Activated T-helper 1 cell treated with anti-CD3 and anti-CD28 coated beads, Interleukin-12 subunit alpha, Interleukin-12 subunit beta, Interleukin-2, Interleukin-4 antibody, amounts not matched to agents 30 ng/mL and 10 ng/mL and 1 ng/mL, durations not matched to agents 14 hours and 24 hours and 36 hours (primary cell): ENCODE measurements around the gene ULK4. TPM values are rescaled to one million over a fixed set of nuclear protein-coding genes. Genes with fewer than 3 reads are reported as not detected.
"Not testable (repeated sequence)": the region's sequence is repeated elsewhere in the genome, so short reads cannot be mapped to it uniquely, and the experiment has no call there.

Experiments used
- DNase-seq: peaks from one replicate; pipeline ENCODE4 v3.0.0; 2021; ENCODE audit warnings: low spot score
- H3K27ac Mint-ChIP-seq: one replicate; pipeline ENCODE4 v1.8.0; 2021; ENCODE audit warnings: mild to moderate bottlenecking, mixed read lengths
- H3K27me3 Mint-ChIP-seq: one replicate; pipeline ENCODE4 v1.8.0; 2022; ENCODE audit warnings: mild to moderate bottlenecking, moderate library complexity, mixed read lengths; ENCODE audit not compliant: insufficient read depth
- H3K36me3 Mint-ChIP-seq: one replicate; pipeline ENCODE4 v1.8.0; 2021; ENCODE audit warnings: low read depth, mixed read lengths
- H3K4me1 Mint-ChIP-seq: one replicate; pipeline ENCODE4 v1.8.0; 2021; ENCODE audit warnings: low read depth, mixed read lengths
- H3K4me3 Mint-ChIP-seq: one replicate; pipeline ENCODE4 v1.8.0; 2021; ENCODE audit warnings: mild to moderate bottlenecking, moderate library complexity, mixed read lengths
- H3K9me3 Mint-ChIP-seq: one replicate; pipeline ENCODE4 v1.8.0; 2021; ENCODE audit warnings: mixed read lengths
- intact Hi-C: fragments of 100-400 bp; cut with micrococcal nuclease; formaldehyde crosslinking; loops from one replicate; pipeline ENCODE4 v1.15.1; 2024
- total RNA-seq: library from RNA; stranded (reverse); gene quantifications from 2 replicates; pipeline ENCODE4 v1.2.3, GENCODE V29; 2022

ULK4 gene
- total RNA-seq, 1 donor from 2014 or later, result 7.3 TPM

- H3K4me3 Mint-ChIP-seq, result no peak overlapping the region
- no peaks in the 10 kb centered on the region for H3K27me3 Mint-ChIP-seq
- no peak overlapping the region for H3K27ac Mint-ChIP-seq
- DNase-seq, result no peak
- H3K4me1 Mint-ChIP-seq, result no peaks in the 10 kb centered on the region
- no peaks in the 10 kb centered on the region for H3K36me3 Mint-ChIP-seq
- peaks cover 6% of the 10 kb centered on the region for H3K9me3 Mint-ChIP-seq
- intact Hi-C loops, result no loop called here
Observed at GRCh38 chr3:41448396-41448795, 513.5 kb downstream of the ULK4 start.

- H3K9me3 Mint-ChIP-seq, result peaks cover 4% of the 10 kb centered on the region
- H3K4me1 Mint-ChIP-seq, result no peaks in the 10 kb centered on the region
- no peak overlapping the region for H3K4me3 Mint-ChIP-seq
- no peaks in the 10 kb centered on the region for H3K36me3 Mint-ChIP-seq
- no peak for DNase-seq
- no peaks in the 10 kb centered on the region for H3K27me3 Mint-ChIP-seq
- H3K27ac Mint-ChIP-seq, result no peak overlapping the region
- intact Hi-C loops, result no loop called here
Observed at GRCh38 chr3:41447701-41448100, 514.2 kb downstream of the ULK4 start.

GRCh38 chr3:41446316-41446715 lies 515.6 kb downstream of the ULK4 start:
- H3K27me3 Mint-ChIP-seq, DNase-seq, H3K36me3 Mint-ChIP-seq, H3K9me3 Mint-ChIP-seq, intact Hi-C loops, H3K4me1 Mint-ChIP-seq, H3K4me3 Mint-ChIP-seq, H3K27ac Mint-ChIP-seq: not testable (repeated sequence)

GRCh38 chr3:41441568-41441967 lies 520.3 kb downstream of the ULK4 start:
- H3K9me3 Mint-ChIP-seq, result no peaks in the 10 kb centered on the region
- H3K4me3 Mint-ChIP-seq, result no peak overlapping the region
- intact Hi-C loops, result no loop called here
- no peaks in the 10 kb centered on the region for H3K27me3 Mint-ChIP-seq
- H3K27ac Mint-ChIP-seq, result no peak overlapping the region
- no peaks in the 10 kb centered on the region for H3K36me3 Mint-ChIP-seq
- no peaks in the 10 kb centered on the region for H3K4me1 Mint-ChIP-seq
- DNase-seq, result no peak

GRCh38 chr3:41441139-41441538 lies 520.8 kb downstream of the ULK4 start:
- H3K27ac Mint-ChIP-seq, result no peak overlapping the region
- no peaks in the 10 kb centered on the region for H3K4me1 Mint-ChIP-seq
- no peaks in the 10 kb centered on the region for H3K36me3 Mint-ChIP-seq
- no peaks in the 10 kb centered on the region for H3K9me3 Mint-ChIP-seq
- no peak overlapping the region for H3K4me3 Mint-ChIP-seq
- DNase-seq, result no peak
- H3K27me3 Mint-ChIP-seq, result no peaks in the 10 kb centered on the region
- intact Hi-C loops, result no loop called here

DNA sequence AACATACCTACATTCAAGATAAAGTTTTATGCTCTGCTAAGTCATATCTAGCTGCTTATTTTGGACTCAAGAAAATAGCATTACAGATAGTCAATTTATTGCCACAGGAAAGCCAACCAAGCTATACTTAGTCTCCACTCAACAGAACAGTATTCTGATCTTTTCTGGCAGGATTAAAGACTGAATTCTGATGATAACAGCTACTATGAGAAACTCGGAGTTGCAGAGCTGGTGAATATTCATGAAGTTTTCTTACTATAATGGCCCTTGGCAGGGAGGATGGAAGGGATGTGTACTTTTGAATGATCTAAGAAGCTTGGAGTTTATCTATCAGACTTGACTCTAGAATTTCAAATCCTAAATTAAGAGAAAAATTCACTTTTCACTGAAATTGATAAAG lies 524.9 kb downstream of the ULK4 start:
- DNase-seq, result no peak
- intact Hi-C loops, result no loop called here
- Mint-ChIP-seq H3K4me3 (no peak overlapping the region), H3K27me3 (no peaks in the 10 kb centered on the region), H3K27ac (no peak overlapping the region), H3K4me1 (no peaks in the 10 kb centered on the region), H3K36me3 (no peaks in the 10 kb centered on the region), H3K9me3 (no peaks in the 10 kb centered on the region)

DNA sequence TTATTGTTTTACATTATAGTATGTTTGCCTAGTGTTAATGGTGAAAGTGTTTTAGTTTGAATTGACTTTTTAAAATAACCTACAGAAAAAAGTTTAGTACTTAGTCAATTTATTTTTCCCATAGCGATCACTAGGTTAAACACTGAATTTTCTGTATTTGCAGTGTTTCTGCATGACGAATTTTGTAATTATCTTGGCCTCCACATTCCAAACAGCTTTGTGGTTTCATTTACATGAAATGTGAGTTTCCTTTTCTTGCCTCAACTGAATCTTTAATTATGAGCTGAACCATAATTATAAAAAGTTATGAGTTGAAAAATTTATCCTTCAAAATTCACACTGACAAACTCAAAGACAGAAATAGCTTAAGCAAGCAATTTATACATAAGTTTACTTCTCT lies 527.1 kb downstream of the ULK4 start:
- Mint-ChIP-seq H3K36me3 (no peaks in the 10 kb centered on the region), H3K9me3 (no peaks in the 10 kb centered on the region), H3K4me1 (no peaks in the 10 kb centered on the region), H3K4me3 (no peak overlapping the region), H3K27me3 (no peaks in the 10 kb centered on the region), H3K27ac (no peak overlapping the region)
- intact Hi-C loops, result no loop called here
- DNase-seq, result no peak

DNA sequence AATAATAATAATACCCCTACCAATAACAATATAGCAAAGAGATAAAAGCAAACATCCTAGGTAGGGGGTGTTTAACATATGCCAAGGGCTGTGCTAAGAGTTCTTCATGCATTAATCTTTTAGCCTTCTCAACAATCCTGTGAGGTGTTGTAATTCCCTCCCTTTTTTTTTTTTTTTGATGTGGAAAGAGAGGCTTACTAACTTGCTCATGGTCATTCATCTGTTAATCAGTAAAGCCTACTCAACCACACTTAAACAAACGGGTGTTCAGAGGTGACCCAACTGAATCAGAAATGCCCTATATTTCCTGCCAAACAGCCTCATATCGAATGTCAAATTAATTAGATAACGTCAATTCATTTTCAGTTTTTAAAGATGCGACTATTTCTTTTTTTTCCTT lies 530.5 kb downstream of the ULK4 start:
- peaks cover 10% of the 10 kb centered on the region for H3K9me3 Mint-ChIP-seq
- intact Hi-C loops, result no loop called here
- H3K27me3 Mint-ChIP-seq, result peaks cover 12% of the 10 kb centered on the region
- H3K36me3 Mint-ChIP-seq, result peaks cover 6% of the 10 kb centered on the region
- DNase-seq, result no peak
- H3K4me3 Mint-ChIP-seq, result no peak overlapping the region
- no peak overlapping the region for H3K27ac Mint-ChIP-seq
- H3K4me1 Mint-ChIP-seq, result peaks cover 2% of the 10 kb centered on the region

DNA sequence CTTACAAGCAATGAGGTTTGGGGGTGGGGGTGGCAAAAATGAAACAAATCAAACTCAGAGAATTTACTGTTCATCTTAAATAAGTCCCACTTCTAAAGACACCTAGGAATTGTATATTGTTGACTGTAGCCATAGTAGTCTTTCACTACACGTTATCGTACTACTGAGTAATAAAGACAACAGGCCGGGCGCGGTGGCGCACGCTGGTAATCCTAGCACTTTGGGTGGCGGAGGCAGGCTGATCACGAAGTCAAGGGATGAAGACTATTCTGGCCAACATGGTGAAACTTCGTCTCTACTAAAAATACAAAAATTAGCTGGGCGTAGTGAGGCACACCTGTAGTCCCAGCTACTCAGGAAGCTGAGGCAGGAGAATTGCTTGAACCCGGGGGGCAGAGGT lies 531.0 kb downstream of the ULK4 start:
- peaks cover 12% of the 10 kb centered on the region for H3K27me3 Mint-ChIP-seq
- H3K9me3 Mint-ChIP-seq, result peaks cover 15% of the 10 kb centered on the region
- H3K36me3 Mint-ChIP-seq, result peaks cover 8% of the 10 kb centered on the region
- H3K27ac Mint-ChIP-seq, result no peak overlapping the region
- no peak overlapping the region for H3K4me3 Mint-ChIP-seq
- no peak for DNase-seq
- intact Hi-C loops, result no loop called here
- peaks cover 7% of the 10 kb centered on the region for H3K4me1 Mint-ChIP-seq

DNA sequence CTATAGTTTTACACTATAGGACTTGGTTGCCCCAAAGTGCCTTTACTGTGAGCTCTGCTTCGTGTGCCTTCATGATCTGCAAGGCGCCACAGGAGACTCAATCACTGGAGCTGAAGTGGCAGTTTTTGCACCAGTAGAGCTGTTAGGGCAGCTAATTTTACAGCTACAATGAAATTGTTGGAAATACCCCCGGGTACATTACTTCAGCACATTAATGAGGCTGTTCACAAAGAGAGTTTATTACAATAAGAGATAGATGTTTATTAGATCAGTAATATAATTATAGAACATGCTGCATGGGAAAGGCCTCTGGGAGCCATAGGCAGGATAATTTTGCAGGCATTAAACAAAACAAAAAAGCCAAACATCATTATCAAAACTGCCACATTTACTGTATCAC lies 531.5 kb downstream of the ULK4 start:
- DNase-seq, result no peak
- H3K27me3 Mint-ChIP-seq, result peaks cover 12% of the 10 kb centered on the region
- peaks cover 19% of the 10 kb centered on the region for H3K9me3 Mint-ChIP-seq
- intact Hi-C loops, result no loop called here
- H3K4me1 Mint-ChIP-seq, result peaks cover 12% of the 10 kb centered on the region
- H3K4me3 Mint-ChIP-seq, result no peak overlapping the region
- no peak overlapping the region for H3K27ac Mint-ChIP-seq
- peaks cover 8% of the 10 kb centered on the region for H3K36me3 Mint-ChIP-seq

- no peak overlapping the region for H3K27ac Mint-ChIP-seq
- intact Hi-C loops, result no loop called here
- H3K4me3 Mint-ChIP-seq, result no peak overlapping the region
- H3K27me3 Mint-ChIP-seq, result peaks cover 12% of the 10 kb centered on the region
- peaks cover 10% of the 10 kb centered on the region for H3K36me3 Mint-ChIP-seq
- H3K4me1 Mint-ChIP-seq, result peaks cover 30% of the 10 kb centered on the region
- DNase-seq, result no peak
- peaks cover 19% of the 10 kb centered on the region for H3K9me3 Mint-ChIP-seq
Observed at GRCh38 chr3:41426485-41426884, 535.4 kb downstream of the ULK4 start.

- H3K36me3 Mint-ChIP-seq, result peaks cover 10% of the 10 kb centered on the region
- peaks cover 19% of the 10 kb centered on the region for H3K9me3 Mint-ChIP-seq
- intact Hi-C loops, result loop anchor here (5.0 kb wide), 1 partner anchor 442 kb away; no protein-coding TSS in a partner anchor
- no peak overlapping the region for H3K4me3 Mint-ChIP-seq
- H3K27ac Mint-ChIP-seq, result peak overlapping the region; percentile 53
- peaks cover 12% of the 10 kb centered on the region for H3K27me3 Mint-ChIP-seq
- DNase-seq, result peak; percentile 16
- peaks cover 33% of the 10 kb centered on the region for H3K4me1 Mint-ChIP-seq
Observed at GRCh38 chr3:41424543-41425300, 537.2 kb downstream of the ULK4 start.

DNA sequence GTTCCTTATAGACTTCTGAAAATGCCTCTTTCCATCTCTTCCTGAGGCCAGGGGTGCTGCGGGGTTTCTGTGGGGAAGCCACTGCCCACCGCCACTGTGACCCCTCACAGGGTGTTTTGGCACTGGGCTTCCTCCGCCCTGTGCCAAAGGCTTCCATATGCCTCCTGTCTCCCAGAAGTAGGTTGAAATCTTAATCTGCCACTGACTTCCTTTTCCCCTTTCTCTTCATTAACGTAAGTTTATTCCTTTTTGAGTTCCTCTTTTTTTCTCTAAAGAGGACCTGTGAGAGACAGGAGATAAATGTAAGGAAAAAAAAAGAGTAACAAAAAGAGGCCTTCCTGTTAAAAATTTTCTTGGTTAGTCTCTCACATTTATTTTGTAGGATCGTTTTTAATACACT lies 542.1 kb downstream of the ULK4 start:
- intact Hi-C loops, result loop anchor here (1.0 to 5.0 kb wide), 3 partner anchors 232 to 448 kb away; no protein-coding TSS in a partner anchor
- Mint-ChIP-seq H3K9me3 (no peaks in the 10 kb centered on the region), H3K27ac (no peak overlapping the region), H3K27me3 (peaks cover 4% of the 10 kb centered on the region), H3K4me3 (peak overlapping the region; percentile 20), H3K4me1 (peaks cover 34% of the 10 kb centered on the region), H3K36me3 (no peaks in the 10 kb centered on the region)
- DNase-seq, result no peak
